Urinary bladder (tissue), 4 donors: ENCODE measurements around the gene ZNF678. TPM values are rescaled to one million over a fixed set of nuclear protein-coding genes. Genes with fewer than 3 reads are reported as not detected.

Source experiments
- DNase-seq: peaks from one replicate; pipeline ENCODE4 v3.0.0-alpha.2; 2015; ENCODE audit errors: extremely low spot score
- H3K27ac ChIP-seq: one replicate; pipeline ENCODE4 v1.5.1; 2013; ENCODE audit warnings: low read depth, mild to moderate bottlenecking, moderate library complexity
- H3K36me3 ChIP-seq: one replicate; pipeline ENCODE4 v1.6.1; 2013; ENCODE audit warnings: mild to moderate bottlenecking, moderate library complexity; ENCODE audit not compliant: insufficient read depth
- H3K4me1 ChIP-seq: one replicate; pipeline ENCODE4 v1.6.1; 2013; ENCODE audit warnings: mild to moderate bottlenecking, moderate library complexity; ENCODE audit not compliant: insufficient read depth
- H3K4me3 ChIP-seq: one replicate; pipeline ENCODE4 v1.5.1; 2013; ENCODE audit warnings: low read depth, low read length
- WGBS: extraction: QIAGEN DNeasy Blood & Tissue Kit; methylation state at CpG from one replicate; pipeline ENCODE4 v1.1.7; 2013; 5-methylcytosine and 5-hydroxymethylcytosine counted together
- polyA plus RNA-seq: library from polyadenylated mRNA; stranded (reverse); fragments of 200-250 nt; gene quantifications from one replicate; pipeline ENCODE4 v1.2.3, GENCODE V29; 2013
- total RNA-seq: library from RNA; depleted of rRNA; stranded (reverse); fragments of >200 nt; gene quantifications from one replicate; pipeline ENCODE4 v1.2.3, GENCODE V29; 2014
- donor health status: healthy with polysubstance abuse.
- donor health status: healthy.

The ZNF678 gene
- total RNA-seq (54.9 TPM), polyA plus RNA-seq (4.1 TPM)

DNA sequence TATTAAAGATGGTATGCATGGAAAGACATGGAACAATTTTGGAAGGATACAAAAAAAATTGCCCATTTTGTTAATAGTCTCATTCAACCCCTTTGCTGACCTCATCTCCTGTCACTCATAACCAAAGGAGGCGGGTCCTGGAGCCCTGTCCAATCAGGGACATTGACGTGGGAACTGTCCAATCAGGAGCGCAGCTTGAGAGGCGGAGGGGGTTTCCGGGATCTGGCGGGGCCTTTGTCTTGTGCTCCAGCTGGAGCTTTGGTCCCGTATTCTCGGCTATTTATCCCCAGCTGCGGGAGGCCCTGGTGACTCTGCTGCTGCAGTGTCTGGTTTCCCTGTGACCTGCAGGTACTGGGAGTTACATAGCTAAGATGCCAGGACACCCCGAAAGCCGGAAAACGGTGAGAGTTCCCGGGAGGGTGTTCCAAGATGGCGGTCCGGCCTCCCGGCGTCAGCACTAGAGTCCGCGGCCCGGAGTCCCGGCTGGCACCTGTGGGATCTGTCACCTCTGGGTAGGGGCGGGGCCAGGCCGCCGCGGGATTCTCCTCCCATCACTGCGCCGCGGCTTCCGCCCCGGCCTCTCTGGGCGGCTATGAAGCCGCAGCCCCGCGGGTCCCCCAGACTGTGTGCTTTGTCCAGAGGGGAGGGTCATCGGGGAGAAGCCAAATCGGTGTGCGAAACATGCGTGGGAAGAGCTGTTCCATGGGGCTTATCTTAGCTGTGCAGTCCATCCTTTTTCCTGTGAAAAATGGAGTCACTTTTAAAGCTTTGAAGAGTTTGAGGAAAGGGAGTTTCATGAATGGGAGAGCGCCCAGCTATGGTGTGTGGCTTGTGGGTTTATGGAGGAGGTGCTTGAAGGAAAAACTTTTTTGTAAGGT, at the start of gene ZNF678:
Gene ZNF678, plus strand, starts transcription at position 233 of the 878 bp plus-strand sequence. CDS start 87,436 bp downstream, outside the sequence.
- Histone ChIP-seq H3K27ac (peak within 1 kb of the TSS; percentile 87), H3K36me3 (no peaks in the 10 kb centered on the region), H3K4me3 (peak within 1 kb of the TSS; percentile 63), H3K4me1 (no peaks in the 10 kb centered on the region)
- WGBS: under 1% methylated on average over 39 of the region's 39 CpGs
- peak; percentile 91 for DNase-seq

GRCh38 chr1:227518876-227519275, 44.5 kb upstream of the ZNF678 start:
- H3K36me3 ChIP-seq: no peaks in the 10 kb centered on the region
- H3K4me1 ChIP-seq: no peaks in the 10 kb centered on the region
- 68% methylated on average over 4 of the region's 4 CpGs for WGBS
- DNase-seq: no peak
- no peak overlapping the region for H3K27ac ChIP-seq
- H3K4me3 ChIP-seq: no peak overlapping the region

DNA sequence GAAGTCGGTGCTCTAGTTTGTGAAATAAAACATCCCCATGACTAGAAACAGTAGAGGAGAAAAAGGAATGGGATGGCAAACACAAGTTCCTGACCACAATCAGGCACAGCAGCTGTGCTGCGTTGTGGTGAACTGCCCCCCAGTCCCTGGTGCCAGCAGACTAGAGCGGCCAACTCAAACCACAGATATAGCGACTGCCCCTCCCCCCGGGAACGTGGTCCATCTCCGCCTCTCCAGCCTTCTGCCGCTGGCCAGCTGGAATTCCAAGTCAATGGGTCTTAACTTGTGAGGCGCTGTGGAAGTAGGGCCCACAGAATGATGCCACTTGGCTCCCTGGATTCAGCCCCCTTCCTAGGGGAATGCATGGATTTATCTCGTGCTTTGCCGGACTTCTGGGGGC, 41.6 kb upstream of the ZNF678 start:
- no peaks in the 10 kb centered on the region for H3K36me3 ChIP-seq
- H3K4me3 ChIP-seq: no peak overlapping the region
- no peak for DNase-seq
- no peak overlapping the region for H3K27ac ChIP-seq
- H3K4me1 ChIP-seq: no peaks in the 10 kb centered on the region
- WGBS: 73% methylated on average over 11 of the region's 11 CpGs

GRCh38 chr1:227526524-227526923, 36.8 kb upstream of the ZNF678 start:
- Histone ChIP-seq H3K27ac (no peak overlapping the region), H3K4me1 (no peaks in the 10 kb centered on the region), H3K4me3 (no peak overlapping the region), H3K36me3 (no peaks in the 10 kb centered on the region)
- DNase-seq: no peak
- 94% methylated on average over 2 of the region's 2 CpGs for WGBS

DNA sequence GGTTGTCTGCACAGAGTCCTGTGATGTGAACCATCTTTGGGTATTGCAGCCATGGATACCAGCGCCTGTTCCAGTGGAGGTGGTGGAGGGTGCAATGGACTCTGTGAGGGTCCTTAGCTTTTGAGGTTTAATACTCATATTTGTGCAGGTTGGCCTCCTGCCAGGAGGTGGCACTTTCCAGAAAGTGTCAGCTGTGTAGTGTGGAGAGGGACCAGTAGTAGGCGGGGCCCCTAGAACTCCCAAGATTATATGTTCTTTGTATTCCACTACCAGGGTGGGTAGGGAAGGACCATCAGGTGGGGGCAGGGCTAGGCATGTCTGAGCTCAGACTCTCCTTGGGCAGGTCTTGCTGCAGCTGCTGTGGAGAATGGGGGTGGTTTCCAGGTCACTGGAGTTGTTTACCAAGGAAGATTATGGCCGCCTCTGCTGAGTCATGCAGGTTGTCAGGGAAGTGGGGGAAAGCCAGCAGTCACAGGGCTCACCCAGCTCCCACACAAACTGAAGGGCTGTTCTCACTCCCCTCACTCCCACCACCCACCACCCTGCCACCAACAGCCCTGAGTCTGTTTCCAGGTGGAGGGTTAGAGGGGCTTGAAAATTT, 31.2 kb upstream of the ZNF678 start:
- no peak for DNase-seq
- WGBS: 97% methylated on average over 3 of the region's 3 CpGs
- no peak overlapping the region for H3K27ac ChIP-seq
- H3K4me1 ChIP-seq: no peaks in the 10 kb centered on the region
- no peaks in the 10 kb centered on the region for H3K36me3 ChIP-seq
- no peak overlapping the region for H3K4me3 ChIP-seq

GRCh38 chr1:227540170-227541098, 22.9 kb upstream of the ZNF678 start:
- Histone ChIP-seq H3K27ac (no peak overlapping the region), H3K36me3 (no peaks in the 10 kb centered on the region), H3K4me3 (no peak overlapping the region), H3K4me1 (no peaks in the 10 kb centered on the region)
- no peak for DNase-seq
- 92% methylated on average over 5 of the region's 5 CpGs for WGBS

GRCh38 chr1:227541129-227541528, 22.2 kb upstream of the ZNF678 start:
- no peak for DNase-seq
- Histone ChIP-seq H3K36me3 (no peaks in the 10 kb centered on the region), H3K27ac (no peak overlapping the region), H3K4me3 (no peak overlapping the region), H3K4me1 (no peaks in the 10 kb centered on the region)
- WGBS: 92% methylated on average over 5 of the region's 5 CpGs

- 12% methylated on average over 32 of the region's 32 CpGs for WGBS
- DNase-seq: no peak
- Histone ChIP-seq H3K36me3 (no peaks in the 10 kb centered on the region), H3K27ac (no peak overlapping the region), H3K4me1 (no peaks in the 10 kb centered on the region), H3K4me3 (peak overlapping the region; percentile 80)
Observed at GRCh38 chr1:227541796-227542152, 21.6 kb upstream of the ZNF678 start.

DNA sequence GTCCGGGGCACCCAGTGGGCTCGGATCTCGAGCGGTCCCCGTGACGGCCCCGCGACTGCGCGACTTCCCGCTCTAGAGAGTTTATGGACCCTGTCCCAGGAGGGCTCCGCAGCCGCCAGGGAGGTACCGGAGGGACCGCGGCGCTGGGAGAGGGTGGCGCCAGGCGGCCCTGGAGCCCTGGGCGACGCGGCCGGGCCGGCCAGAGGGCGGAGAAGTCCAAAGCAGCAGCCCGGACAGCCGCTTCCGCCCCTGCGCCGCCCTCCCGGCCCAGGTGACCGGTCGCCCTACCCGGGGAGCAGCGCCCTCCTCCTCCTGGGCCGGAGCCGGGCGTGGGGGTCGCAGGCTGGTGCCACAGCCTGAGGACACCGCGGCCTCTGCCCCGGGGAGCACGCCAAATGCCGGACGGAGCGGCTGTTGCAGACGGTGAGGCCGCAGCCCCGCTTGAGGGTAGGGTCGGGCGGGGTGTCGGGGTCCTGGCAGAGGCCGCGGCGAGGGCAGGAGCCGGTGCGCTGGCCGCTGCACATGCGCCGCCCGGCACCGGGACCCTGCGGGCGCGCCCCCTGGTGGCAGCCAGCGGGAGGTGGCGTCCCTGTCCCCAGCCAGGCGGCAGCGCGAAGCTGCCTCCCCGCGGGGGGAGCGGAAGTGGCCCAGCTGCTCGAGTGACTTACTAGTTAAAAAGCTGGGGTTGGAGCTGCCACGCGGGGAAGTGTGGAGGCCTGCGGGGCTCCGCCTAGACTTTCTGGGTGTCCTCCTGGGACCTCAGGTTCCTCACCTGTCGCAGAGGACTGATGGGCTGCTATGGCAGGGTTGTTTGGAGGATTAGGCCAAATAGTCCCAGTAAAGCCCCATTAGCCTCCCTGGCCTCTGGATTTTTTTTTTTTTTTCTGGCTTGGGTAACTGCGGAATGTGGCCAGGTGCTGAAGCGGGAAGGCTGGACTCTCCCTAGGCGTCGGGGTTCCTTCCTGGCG, 20.9 kb upstream of the ZNF678 start:
- 3% methylated on average over 84 of the region's 84 CpGs for WGBS
- Histone ChIP-seq H3K4me1 (no peaks in the 10 kb centered on the region), H3K36me3 (no peaks in the 10 kb centered on the region), H3K27ac (peak overlapping the region; percentile 30), H3K4me3 (peak overlapping the region; percentile 80)
- DNase-seq: peak; percentile 62

- Histone ChIP-seq H3K36me3 (no peaks in the 10 kb centered on the region), H3K4me3 (no peak overlapping the region), H3K4me1 (no peaks in the 10 kb centered on the region), H3K27ac (no peak overlapping the region)
- no peak for DNase-seq
- 87% methylated on average over 14 of the region's 14 CpGs for WGBS
Observed at GRCh38 chr1:227543283-227544066, 19.9 kb upstream of the ZNF678 start.

DNA sequence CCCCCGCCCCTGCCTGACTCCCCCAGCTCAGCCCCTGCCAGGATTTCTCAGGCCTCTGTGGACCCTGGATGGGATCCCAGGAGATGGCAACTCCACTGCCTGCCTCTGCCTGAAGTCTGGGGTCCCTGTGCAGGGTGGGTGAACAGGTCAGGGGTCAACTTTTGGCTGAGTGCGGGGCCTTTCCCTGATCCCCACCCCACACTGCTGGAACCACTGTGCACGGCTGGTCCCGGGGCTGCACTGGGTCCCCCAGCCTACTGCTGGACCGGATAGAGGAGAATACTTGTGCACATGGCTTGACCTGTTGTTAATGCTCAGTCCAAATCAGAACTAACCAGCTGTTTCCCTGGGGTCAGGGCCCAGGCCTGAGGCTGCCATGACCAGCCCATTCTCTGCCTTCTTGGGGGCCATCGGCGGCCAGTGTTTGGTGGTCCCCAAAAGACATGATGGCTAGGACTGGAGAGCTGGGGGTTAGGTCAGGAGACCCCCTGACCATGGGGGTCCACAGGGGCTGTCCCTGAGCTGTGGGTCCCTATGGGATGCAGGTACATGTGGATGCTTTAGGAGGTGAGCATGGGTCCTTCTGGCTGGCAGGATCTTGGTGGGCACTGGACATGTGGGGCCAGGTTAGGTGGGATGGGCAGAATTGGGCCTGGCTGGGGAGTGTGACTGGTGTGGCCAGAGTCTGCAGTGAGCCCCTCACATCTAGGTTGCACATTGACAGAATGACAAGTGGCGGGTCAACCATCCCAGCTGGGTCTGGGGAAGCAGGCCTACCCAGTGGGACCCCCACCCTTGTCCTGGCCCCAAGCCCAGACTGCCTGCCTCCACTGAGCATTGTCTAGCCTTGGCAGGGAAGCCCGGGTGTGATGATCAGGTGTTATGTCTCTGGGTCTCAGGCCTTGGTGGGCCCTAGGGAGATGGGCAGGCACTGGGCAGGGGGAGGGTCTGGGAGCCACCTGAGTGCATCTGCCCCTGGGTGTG, 19.0 kb upstream of the ZNF678 start:
- Histone ChIP-seq H3K4me3 (no peak overlapping the region), H3K27ac (no peak overlapping the region), H3K4me1 (no peaks in the 10 kb centered on the region), H3K36me3 (no peaks in the 10 kb centered on the region)
- 91% methylated on average over 9 of the region's 9 CpGs for WGBS
- DNase-seq: no peak
